Measurements from ENCODE around the gene APBA1. TPM values are rescaled to one million over a fixed set of nuclear protein-coding genes. Genes with fewer than 3 reads are reported as not detected.

APBA1 gene
- total and polyA plus RNA-seq, 2 of the 4 experiments (the other 2 are of a cell fraction): 3.8 to 5.1 TPM

DNA sequence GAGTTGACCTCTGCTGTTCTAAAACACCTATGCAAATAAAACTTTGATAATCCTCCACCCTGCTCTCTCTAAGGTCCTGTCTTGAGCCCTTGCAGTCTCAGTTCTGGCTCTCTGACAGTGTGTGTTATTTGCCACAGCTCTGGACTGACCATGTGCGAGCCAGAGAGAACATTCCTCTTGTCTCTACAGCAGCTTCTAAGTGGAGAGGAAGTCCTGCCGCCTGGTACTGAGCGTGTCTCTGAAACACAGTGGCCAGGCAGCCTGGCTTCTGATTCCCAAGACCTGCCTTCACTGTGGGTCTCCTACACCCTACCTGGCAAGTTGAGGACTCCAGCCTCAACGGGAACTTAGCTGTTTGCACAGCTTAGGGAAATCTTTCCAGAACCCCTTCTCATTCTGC, 285.5 kb downstream of the APBA1 start:
- no peak overlapping the region for H2BK5ac ChIP-seq (ENCODE audit: low read depth, low read length, poor library complexity, severe bottlenecking)
- POLR2A ChIA-PET (ENCODE audit: unreplicated experiment): no interaction called here
- H4K91ac ChIP-seq (ENCODE audit: insufficient read depth, low read depth, low read length): no peak overlapping the region
- no peak overlapping the region for H3K4ac ChIP-seq (ENCODE audit: low read depth, low read length)
- BruUV-seq (replicated peaks): no TSS peak
- no peak overlapping the region for H3K56ac ChIP-seq (ENCODE audit: extremely low read depth, insufficient read depth, low read length)
- no peaks in the 10 kb centered on the region for H3K9me3 ChIP-seq (ENCODE audit: control insufficient read depth, insufficient read depth, low read length)
- H3K9ac ChIP-seq (ENCODE audit: low read depth, low read length): no peak overlapping the region
- H2BK120ac ChIP-seq (ENCODE audit: low read depth, low read length): no peak overlapping the region
- no peak overlapping the region for H3K4me3 ChIP-seq (ENCODE audit: insufficient read depth, low read depth, low read length)
- no peaks in the 10 kb centered on the region for H4K20me1 ChIP-seq (ENCODE audit: insufficient read depth, low read length)
- no peaks in the 10 kb centered on the region for H3K36me3 ChIP-seq (ENCODE audit: control insufficient read depth, insufficient read depth, low read length)
- H2BK15ac ChIP-seq (ENCODE audit: low read depth, low read length): no peak overlapping the region
- no peaks in the 10 kb centered on the region for H3K4me1 ChIP-seq (ENCODE audit: control insufficient read depth, insufficient read depth, low read length)
- dilution Hi-C loops (cut with HindIII; ENCODE audit: low sequenced_read_pairs, unreplicated experiment): no loop called here
- H2AFZ ChIP-seq (replicated peaks; ENCODE audit: low read length, poor library complexity): no peak overlapping the region
- H3K9me1 ChIP-seq (ENCODE audit: insufficient read depth, low read length): no peaks in the 10 kb centered on the region
- H3K79me1 ChIP-seq (ENCODE audit: low read depth in 1 of 2, low read length in 2 of 2): no peaks in the 10 kb centered on the region
- H3K18ac ChIP-seq (ENCODE audit: low read depth, low read length): no peak overlapping the region
- intact Hi-C loops (cut with micrococcal nuclease): no loop called here
- in situ Hi-C loops (cut with MboI; ENCODE audit: low sequenced_read_pairs): no loop called here
- H2AK9ac ChIP-seq (replicated peaks; ENCODE audit: low read depth, low read length, poor library complexity): no peak overlapping the region
- ATAC-seq (ENCODE audit: low read depth): no peak
- no peak overlapping the region for H4K5ac ChIP-seq (ENCODE audit: low read depth, low read length)
- no peak overlapping the region for H3K27ac ChIP-seq (ENCODE audit: insufficient read depth, low read length)
- no peak overlapping the region for H2BK20ac ChIP-seq (ENCODE audit: low read depth, low read length)
- CTCF ChIA-PET: no interaction called here
- no peak overlapping the region for H3K14ac ChIP-seq (replicated peaks; ENCODE audit: low read depth, low read length)
- no peak overlapping the region for H3K23ac ChIP-seq (ENCODE audit: low read depth, low read length)
- H3K4me2 ChIP-seq (ENCODE audit: low read depth, low read length): no peak overlapping the region
- no peak overlapping the region for H2AK5ac ChIP-seq (ENCODE audit: low read depth, low read length)
- 46% methylated on average over 2 of the region's 4 CpGs; no CpG with 5 or more reads in 1 of the 2 experiments for WGBS, 2 experiments (ENCODE audit: extremely low coverage in 2 of 2, insufficient read length in 1 of 2)
- peaks cover 36% of the 10 kb centered on the region for H3K27me3 ChIP-seq (ENCODE audit: control insufficient read depth, insufficient read depth, low read length)
- no peak overlapping the region for H4K8ac ChIP-seq (ENCODE audit: low read depth in 2 of 2, low read length in 2 of 2)
- TF ChIP-seq NFE2L2 (IDR thresholded peaks at IDR 0.05; ENCODE audit: low read depth, low read length): no peak
- DNase-seq: no peak

Measured in IMR-90 (cell line).